PC-9 (cell line): Measurements from ENCODE around the gene ZGRF1. TPM values are rescaled to one million over a fixed set of nuclear protein-coding genes. Genes with fewer than 3 reads are reported as not detected.
A peak's percentile ranks its signal among the peaks of the same experiment; 100 is the strongest.

Experiments
- BruUV-seq: library from RNA; stranded (reverse); fragments of 400-500 nt; replicated peaks from 2 replicates; lab custom pipeline; 2021; lab: Mats Ljungman, UMichigan
- CTCF ChIA-PET: fragments of 300-600 bp; sonication (Branson Sonifier 250); formaldehyde crosslinking; loops from one replicate; lab custom pipeline; 2022; ENCODE audit warnings: antibody characterized with exemption; lab: Charles Lee
- POLR2A ChIA-PET: fragments of 300-600 bp; sonication (Branson Sonifier 250); formaldehyde crosslinking; loops from one replicate; lab custom pipeline; 2022; ENCODE audit warnings: antibody characterized with exemption; ENCODE audit not compliant: unreplicated experiment; lab: Charles Lee
- DNase-seq, 2 experiments: peaks; one replicate each; pipeline versions ENCODE4 v3.0.0 to v3.0.0-alpha.2; 2015 to 2022; ENCODE audit warnings: mixed read lengths in 1 of 2
- H2AFZ ChIP-seq: fragments of 200-600 bp; sonication (generic); 2 replicates; pipeline ENCODE4 v1.8.1; 2017; ENCODE audit warnings: antibody characterized with exemption
- H3F3A ChIP-seq: fragments of 200-600 bp; sonication (generic); 2 replicates; pipeline ENCODE4 v1.8.1; 2017; ENCODE audit warnings: antibody characterized with exemption, mild to moderate bottlenecking, low read depth; ENCODE audit not compliant: insufficient read depth
- H3K27ac ChIP-seq: fragments of 200-600 bp; sonication (generic); 2 replicates; pipeline ENCODE4 v1.6.1; 2016; ENCODE audit warnings: mixed run types
- H3K27me3 ChIP-seq: fragments of 200-600 bp; sonication (generic); 2 replicates; pipeline ENCODE4 v1.6.1; 2016; ENCODE audit warnings: low read depth, mixed run types; ENCODE audit not compliant: insufficient read depth
- H3K36me3 ChIP-seq: fragments of 200-600 bp; sonication (generic); 2 replicates; pipeline ENCODE4 v1.6.1; 2016; ENCODE audit warnings: low read depth, mixed run types
- H3K4me1 ChIP-seq: fragments of 200-600 bp; sonication (generic); replicated peaks from 2 replicates; pipeline ENCODE4 v1.6.1; 2016; ENCODE audit warnings: mixed run types; ENCODE audit not compliant: insufficient read depth
- H3K4me2 ChIP-seq: fragments of 200-600 bp; sonication (generic); 2 replicates; pipeline ENCODE4 v1.6.1; 2017; ENCODE audit warnings: mixed run types
- H3K4me3 ChIP-seq: fragments of 200-600 bp; sonication (generic); 2 replicates; pipeline ENCODE4 v1.6.1; 2016; ENCODE audit warnings: mixed run types
- H3K79me2 ChIP-seq: fragments of 200-600 bp; sonication (generic); 2 replicates; pipeline ENCODE4 v1.6.1; 2017; ENCODE audit warnings: low read depth, mixed run types
- H3K9me2 ChIP-seq: fragments of 200-600 bp; sonication (generic); 2 replicates; pipeline ENCODE4 v1.8.1; 2017; ENCODE audit warnings: mild to moderate bottlenecking; ENCODE audit not compliant: insufficient read depth
- H3K9me3 ChIP-seq: fragments of 200-600 bp; sonication (generic); 2 replicates; pipeline ENCODE4 v1.8.1; 2016; ENCODE audit warnings: low read depth; ENCODE audit not compliant: insufficient read depth
- H4K20me1 ChIP-seq: fragments of 200-600 bp; sonication (generic); 2 replicates; pipeline ENCODE4 v1.8.1; 2017; ENCODE audit not compliant: insufficient read depth
- CTCF ChIP-seq: fragments of 200-600 bp; sonication (generic); conservative IDR thresholded peaks from 2 replicates; pipeline ENCODE4 v1.6.1; 2017; ENCODE audit warnings: mixed run types, antibody characterized with exemption, mild to moderate bottlenecking, moderate library complexity
- EZH2 ChIP-seq: fragments of 200-600 bp; sonication (generic); IDR thresholded peaks from 2 replicates; pipeline ENCODE4 v1.8.0; 2017; ENCODE audit warnings: antibody characterized with exemption, low read depth
- intact Hi-C: fragments of 100-400 bp; cut with micrococcal nuclease; formaldehyde crosslinking; loops from one replicate; pipeline ENCODE4 v1.10.0; 2022; ENCODE audit not compliant: unreplicated experiment
- total RNA-seq: library from RNA; stranded (reverse); gene quantifications from 2 replicates; pipeline ENCODE4 v1.2.3, GENCODE V29; 2021

Gene ZGRF1
- total RNA-seq, 1 experiment from 2014 or later: 17.3 TPM

GRCh38 chr4:112642526-112642925 lies 5.8 kb upstream of the ZGRF1 start:
- Histone ChIP-seq H3K9me3 (no peaks in the 10 kb centered on the region), H3F3A (0 out of 2 replicates have a peak, but pooled peaks cover 12% of the 10 kb centered on the region), H3K27ac (no peak overlapping the region), H3K36me3 (peaks cover 10% of the 10 kb centered on the region; the same call in 1 of the 2 replicates), H3K4me2 (no peak overlapping the region), H3K4me1 (peaks cover 9% of the 10 kb centered on the region), H3K4me3 (no peak overlapping the region), H2AFZ (no peak overlapping the region), H4K20me1 (peaks cover 10% of the 10 kb centered on the region; the same call in 1 of the 2 replicates), H3K79me2 (peaks cover 27% of the 10 kb centered on the region), H3K9me2 (no peaks in the 10 kb centered on the region), H3K27me3 (no peaks in the 10 kb centered on the region)
- TF ChIP-seq EZH2 (no peak), CTCF (no peak)
- ChIA-PET POLR2A (no interaction called here), CTCF (no interaction called here)
- no TSS peak for BruUV-seq
- no peak for DNase-seq
- intact Hi-C loops: no loop called here

- H3K27me3 ChIP-seq: no peaks in the 10 kb centered on the region
- H3F3A ChIP-seq: 0 out of 2 replicates have a peak, but pooled peaks cover 6% of the 10 kb centered on the region
- H2AFZ ChIP-seq: peak overlapping the region; percentile 81
- ChIA-PET POLR2A (interaction anchor here (0.6 kb wide), 3 partner anchors 94 to 109 kb away, joined by 3 to 11 read pairs (median 5); no protein-coding TSS in a partner anchor), CTCF (no interaction called here)
- no peak for DNase-seq
- peaks cover 42% of the 10 kb centered on the region for H3K79me2 ChIP-seq
- H3K27ac ChIP-seq: peak overlapping the region; percentile 78
- TF ChIP-seq EZH2: no peak
- TF ChIP-seq CTCF: no peak; the same call in 1 of the 2 replicates
- H3K4me1 ChIP-seq: peaks cover 20% of the 10 kb centered on the region
- H3K9me3 ChIP-seq: no peaks in the 10 kb centered on the region
- H4K20me1 ChIP-seq: 0 out of 2 replicates have a peak, but pooled peaks cover 4% of the 10 kb centered on the region
- BruUV-seq: no TSS peak
- intact Hi-C loops: loop anchor here (1.0 to 10.0 kb wide), 4 partner anchors 110 to 457 kb away; no protein-coding TSS in a partner anchor
- H3K4me2 ChIP-seq: peak overlapping the region; percentile 80
- H3K36me3 ChIP-seq: no peaks in the 10 kb centered on the region; the same call in 1 of the 2 replicates
- H3K9me2 ChIP-seq: no peaks in the 10 kb centered on the region
- peak overlapping the region; percentile 76 for H3K4me3 ChIP-seq
These were observed 800 bp upstream of the ZGRF1 start for GRCh38 chr4:112637552-112637866.

GRCh38 chr4:112633477-112634235 lies 3.1 kb downstream of the ZGRF1 start:
- CTCF ChIA-PET: no interaction called here
- no peaks in the 10 kb centered on the region for H3K9me2 ChIP-seq
- H3K4me2 ChIP-seq: no peak overlapping the region
- TF ChIP-seq CTCF: peak; percentile 66
- TF ChIP-seq EZH2: no peak
- no peak overlapping the region for H3K4me3 ChIP-seq
- H3K27ac ChIP-seq: no peak overlapping the region
- H3F3A ChIP-seq: 0 out of 2 replicates have a peak, but pooled peaks cover 5% of the 10 kb centered on the region
- POLR2A ChIA-PET: no interaction called here
- H3K4me1 ChIP-seq: peaks cover 18% of the 10 kb centered on the region
- intact Hi-C loops: loop anchor here (1.0 to 10.0 kb wide), 2 partner anchors 129 to 461 kb away; no protein-coding TSS in a partner anchor
- H3K9me3 ChIP-seq: no peaks in the 10 kb centered on the region
- no peak for DNase-seq
- H3K36me3 ChIP-seq: no peaks in the 10 kb centered on the region; the same call in 1 of the 2 replicates
- no peaks in the 10 kb centered on the region for H3K27me3 ChIP-seq
- no peaks in the 10 kb centered on the region for H4K20me1 ChIP-seq
- BruUV-seq: no TSS peak
- peaks cover 26% of the 10 kb centered on the region for H3K79me2 ChIP-seq
- no peak overlapping the region for H2AFZ ChIP-seq
